Naive B cell (primary cell): Measurements from ENCODE around the gene GART. TPM values are rescaled to one million over a fixed set of nuclear protein-coding genes. Genes with fewer than 3 reads are reported as not detected.
"Not testable (repeated sequence)": the region's sequence is repeated elsewhere in the genome, so short reads cannot be mapped to it uniquely, and the experiment has no call there.

Experiments
- ATAC-seq, 2 donors: fragments of 150-1000 bp; cut with Tn5 transposase; 2 replicates each; pipeline ENCODE4 v1.10.0; 2021; ENCODE audit warnings: low read depth in 2 of 2, mild to moderate bottlenecking in 2 of 2, moderate library complexity in 2 of 2
- DNase-seq: peaks from one replicate; pipeline ENCODE4 v3.0.0; 2022
- H3K27ac Mint-ChIP-seq, 6 donors: one replicate each; pipeline ENCODE4 v1.8.0; 2020 to 2022; ENCODE audit warnings: mild to moderate bottlenecking in 6 of 6, mixed read lengths in 6 of 6, moderate library complexity in 5 of 6, inconsistent platforms in 2 of 6
- H3K27me3 Mint-ChIP-seq, 3 donors: one replicate each; pipeline ENCODE4 v1.8.0; 2021 to 2022; ENCODE audit warnings: mixed read lengths in 3 of 3, mild to moderate bottlenecking in 1 of 3
- H3K36me3 Mint-ChIP-seq, 2 donors: one replicate each; pipeline ENCODE4 v1.8.0; 2020 to 2022; ENCODE audit warnings: mixed read lengths in 2 of 2, inconsistent platforms in 1 of 2, mild to moderate bottlenecking in 1 of 2
- H3K4me1 Mint-ChIP-seq, 3 donors: one replicate each; pipeline ENCODE4 v1.8.0; 2020 to 2022; ENCODE audit warnings: mixed read lengths in 3 of 3, inconsistent platforms in 1 of 3, mild to moderate bottlenecking in 1 of 3, moderate library complexity in 1 of 3
- H3K4me3 Mint-ChIP-seq, 8 donors: one replicate each; pipeline ENCODE4 v1.8.0; 2020 to 2022; ENCODE audit warnings: mild to moderate bottlenecking in 8 of 8, mixed read lengths in 8 of 8, moderate library complexity in 8 of 8, inconsistent platforms in 2 of 8
- H3K9me3 Mint-ChIP-seq, 7 donors: one replicate each; pipeline ENCODE4 v1.8.0; 2020 to 2022; ENCODE audit warnings: mixed read lengths in 7 of 7, mild to moderate bottlenecking in 5 of 7, inconsistent platforms in 2 of 7, moderate library complexity in 1 of 7
- polyA plus RNA-seq, 6 donors: library from polyadenylated mRNA; unstranded; fragments of 300-500 nt; fragmentation: Illumina TruSeq; gene quantifications; one replicate each; pipeline ENCODE4 v1.2.3, GENCODE V29; 2021; ENCODE audit warnings: low read depth in 6 of 6

The GART gene
- polyA plus RNA-seq, 6 donors from 2014 or later: 24.8 to 38.4 (median 32.2) TPM

DNA sequence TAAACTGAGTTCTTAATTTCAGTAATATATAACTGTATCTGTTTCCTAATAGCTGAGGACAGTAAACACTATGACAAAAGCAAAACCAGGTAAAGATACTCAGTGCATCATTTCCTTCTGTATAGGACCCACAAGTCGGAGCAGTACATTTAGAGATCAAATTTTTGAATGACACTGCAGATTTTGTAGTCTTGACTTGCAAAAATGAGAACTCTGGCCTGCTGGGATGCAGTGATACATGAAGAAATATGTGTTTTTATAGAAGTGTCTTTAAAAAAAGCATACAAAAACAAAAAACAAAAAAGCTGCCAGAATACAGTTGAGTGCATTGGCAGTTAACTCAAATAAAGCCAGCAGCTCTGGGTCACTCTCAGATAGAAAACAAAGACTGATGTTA lies 19.0 kb downstream of the GART start:
- ATAC-seq: no peak
- DNase-seq: no peak
- Mint-ChIP-seq H3K27ac (peak overlapping the region in 1 of 6 donors; percentile 67), H3K27me3 (no peaks in the 10 kb centered on the region), H3K9me3 (no peaks in the 10 kb centered on the region), H3K4me1 (peaks cover 0 to 4% (median 3%) of the 10 kb centered on the region in 3 donors), H3K36me3 (peaks cover 16 to 27% of the 10 kb centered on the region in 2 donors), H3K4me3 (no peak overlapping the region)

- no peak overlapping the region for H3K27ac Mint-ChIP-seq
- no peak for ATAC-seq
Measured at GRCh38 chr21:33522297-33522952, 19.5 kb downstream of the GART start.

GRCh38 chr21:33518899-33519298 lies 23.0 kb downstream of the GART start:
- ATAC-seq (no peak), DNase-seq (no peak)
- Mint-ChIP-seq H3K27me3 (no peaks in the 10 kb centered on the region), H3K4me3 (peak overlapping the region in 1 of 8 donors; percentile 60), H3K4me1 (peaks cover 0 to 9% (median 0%) of the 10 kb centered on the region in 3 donors), H3K27ac (no peak overlapping the region), H3K36me3 (peaks cover 28 to 43% of the 10 kb centered on the region in 2 donors), H3K9me3 (no peaks in the 10 kb centered on the region)

More at GRCh38 chr21:33522297-33522952, 19.5 kb downstream of the GART start:
- Mint-ChIP-seq H3K36me3 (peaks cover 16 to 27% of the 10 kb centered on the region in 2 donors), H3K27me3 (no peaks in the 10 kb centered on the region), H3K4me1 (peaks cover 0 to 4% (median 3%) of the 10 kb centered on the region in 3 donors), H3K4me3 (no peak overlapping the region), H3K9me3 (no peaks in the 10 kb centered on the region)
- DNase-seq: no peak

DNA sequence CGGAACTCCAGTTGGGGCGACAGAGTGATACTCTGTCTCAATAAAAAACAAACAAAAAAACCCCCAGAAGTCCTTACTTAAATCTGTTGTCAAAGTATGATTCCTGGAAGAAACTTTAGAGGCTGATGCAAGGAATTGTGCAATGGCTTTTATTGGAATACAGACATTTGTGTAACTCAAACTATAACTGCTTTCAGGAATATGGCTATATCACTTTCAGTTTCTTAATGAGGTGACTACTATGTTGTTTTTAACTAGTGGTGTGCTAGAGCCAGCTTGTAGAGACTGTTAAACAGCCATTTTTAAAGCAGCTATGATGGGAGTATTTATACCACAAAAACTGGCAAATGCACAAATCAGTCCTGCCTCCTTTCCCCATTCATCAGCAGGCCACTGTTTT lies 27.7 kb downstream of the GART start:
- Mint-ChIP-seq H3K36me3 (peaks cover 32 to 46% of the 10 kb centered on the region in 2 donors), H3K4me3 (no peak overlapping the region), H3K4me1 (peaks cover 0 to 9% (median 0%) of the 10 kb centered on the region in 3 donors), H3K9me3 (no peaks in the 10 kb centered on the region), H3K27me3 (no peaks in the 10 kb centered on the region), H3K27ac (no peak overlapping the region)
- ATAC-seq (no peak), DNase-seq (no peak)

- Mint-ChIP-seq H3K4me1 (peaks cover 0 to 9% (median 0%) of the 10 kb centered on the region in 3 donors), H3K36me3 (peaks cover 26 to 40% of the 10 kb centered on the region in 2 donors), H3K4me3 (no peak overlapping the region), H3K9me3 (no peaks in the 10 kb centered on the region), H3K27me3 (no peaks in the 10 kb centered on the region), H3K27ac (no peak overlapping the region)
- ATAC-seq (no peak), DNase-seq (no peak)
Measured at GRCh38 chr21:33512481-33512880, 29.4 kb downstream of the GART start.

- H3K4me1 Mint-ChIP-seq: peaks cover 0 to 9% (median 0%) of the 10 kb centered on the region in 3 donors
- H3K36me3 Mint-ChIP-seq: peaks cover 26 to 41% of the 10 kb centered on the region in 2 donors
- H3K9me3 Mint-ChIP-seq: peaks cover 0 to 5% (median 3%) of the 10 kb centered on the region in 7 donors
- no peak overlapping the region for H3K4me3 Mint-ChIP-seq
- ATAC-seq (no peak), DNase-seq (no peak)
- no peak overlapping the region for H3K27ac Mint-ChIP-seq
- no peaks in the 10 kb centered on the region for H3K27me3 Mint-ChIP-seq
Measured at GRCh38 chr21:33511639-33512038, 30.3 kb downstream of the GART start.

GRCh38 chr21:33510826-33511225 lies 31.1 kb downstream of the GART start:
- no peaks in the 10 kb centered on the region for H3K27me3 Mint-ChIP-seq
- peaks cover 25 to 33% of the 10 kb centered on the region in 2 donors for H3K36me3 Mint-ChIP-seq
- no peak for DNase-seq
- H3K4me1 Mint-ChIP-seq: peaks cover 0 to 5% (median 0%) of the 10 kb centered on the region in 3 donors
- no peak overlapping the region for H3K4me3 Mint-ChIP-seq
- ATAC-seq: no peak
- peak overlapping the region in 1 of 6 donors; percentile 73 for H3K27ac Mint-ChIP-seq
- H3K9me3 Mint-ChIP-seq: peaks cover 0 to 7% (median 3%) of the 10 kb centered on the region in 7 donors

DNA sequence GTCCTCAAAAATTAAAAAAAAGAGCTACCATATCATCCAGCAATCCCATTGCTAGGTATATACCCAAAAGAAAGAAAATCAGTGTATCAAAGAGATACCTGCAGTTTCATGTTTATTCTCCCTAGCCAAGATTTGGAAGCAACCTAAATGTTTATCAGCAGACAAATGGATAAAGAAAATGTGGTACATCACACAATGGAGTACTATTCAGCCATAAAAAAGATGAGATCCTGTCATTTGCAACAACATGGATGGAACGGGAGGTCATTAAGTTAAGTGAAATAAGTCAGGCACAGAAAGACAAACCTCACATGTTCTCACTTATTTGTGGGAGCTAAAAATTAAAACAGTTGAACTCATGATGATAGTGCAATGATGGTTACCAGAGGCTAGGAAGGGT lies 34.9 kb downstream of the GART start:
- peaks cover 18 to 32% of the 10 kb centered on the region in 2 donors for H3K36me3 Mint-ChIP-seq
- H3K4me3 Mint-ChIP-seq, ATAC-seq, H3K9me3 Mint-ChIP-seq, H3K27me3 Mint-ChIP-seq, H3K4me1 Mint-ChIP-seq, DNase-seq: not testable (repeated sequence)
- H3K27ac Mint-ChIP-seq: peak overlapping the region in 1 of 6 donors; percentile 47

DNA sequence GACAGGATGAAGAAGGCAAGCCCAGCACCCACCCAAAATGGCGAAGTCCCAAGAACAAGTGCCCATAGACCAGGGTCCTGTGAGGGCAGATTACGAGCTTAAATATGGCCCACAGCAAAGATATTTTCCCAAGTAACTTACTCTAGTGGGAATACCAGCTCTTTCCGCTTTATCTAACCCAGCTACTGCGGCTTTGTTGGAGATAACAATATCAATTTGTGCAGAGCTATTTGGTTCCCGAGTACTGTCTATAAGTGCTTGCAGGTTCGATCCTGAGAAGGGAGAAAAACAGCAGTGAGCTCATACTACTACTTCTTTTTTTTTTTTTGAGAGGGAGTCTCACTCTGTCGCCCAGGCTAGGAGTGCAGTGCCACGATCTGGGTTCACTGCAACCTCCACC lies 36.1 kb downstream of the GART start:
- ATAC-seq (no peak), DNase-seq (no peak)
- peaks cover 14 to 31% of the 10 kb centered on the region in 2 donors for H3K36me3 Mint-ChIP-seq
- no peak overlapping the region for H3K4me3 Mint-ChIP-seq
- no peaks in the 10 kb centered on the region for H3K4me1 Mint-ChIP-seq
- H3K27me3 Mint-ChIP-seq: no peaks in the 10 kb centered on the region
- H3K9me3 Mint-ChIP-seq: peaks cover 0 to 7% (median 3%) of the 10 kb centered on the region in 7 donors
- H3K27ac Mint-ChIP-seq: no peak overlapping the region

DNA sequence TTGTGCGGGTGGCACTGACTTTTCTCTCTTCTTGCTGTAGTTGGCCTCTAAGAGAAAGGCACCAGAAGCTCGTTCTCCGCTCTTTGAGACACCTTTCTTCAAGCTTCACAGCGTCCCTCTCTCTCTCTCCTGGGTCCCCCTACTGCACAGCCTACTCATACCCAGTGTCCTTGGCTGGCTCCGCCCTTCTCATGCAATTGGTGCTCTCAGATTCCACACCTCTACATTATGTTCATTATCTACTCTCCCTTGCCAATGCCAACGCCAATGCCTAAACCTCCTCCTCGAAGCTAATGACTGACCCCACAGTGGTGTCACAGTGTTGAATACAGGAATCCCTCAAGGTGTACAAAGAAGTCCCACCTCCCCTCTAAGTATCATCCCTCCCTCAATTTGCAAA lies 45.6 kb downstream of the GART start:
- ATAC-seq (no peak), DNase-seq (no peak)
- Mint-ChIP-seq H3K4me1 (peaks cover 5 to 8% (median 7%) of the 10 kb centered on the region in 3 donors), H3K27me3 (peaks cover 0 to 8% (median 0%) of the 10 kb centered on the region in 3 donors), H3K36me3 (no peaks in the 10 kb centered on the region), H3K9me3 (no peaks in the 10 kb centered on the region), H3K4me3 (no peak overlapping the region), H3K27ac (no peak overlapping the region)

GRCh38 chr21:33495743-33496142 lies 46.2 kb downstream of the GART start:
- ATAC-seq: no peak
- peak overlapping the region in 1 of 6 donors; percentile 67 for H3K27ac Mint-ChIP-seq
- peaks cover 9 to 12% (median 11%) of the 10 kb centered on the region in 3 donors for H3K4me1 Mint-ChIP-seq
- H3K27me3 Mint-ChIP-seq: peaks cover 0 to 8% (median 0%) of the 10 kb centered on the region in 3 donors
- H3K36me3 Mint-ChIP-seq: no peaks in the 10 kb centered on the region
- no peak for DNase-seq
- no peaks in the 10 kb centered on the region for H3K9me3 Mint-ChIP-seq
- no peak overlapping the region for H3K4me3 Mint-ChIP-seq

- ATAC-seq (no peak), DNase-seq (no peak)
- Mint-ChIP-seq H3K4me1 (peaks cover 10 to 13% (median 12%) of the 10 kb centered on the region in 3 donors), H3K27ac (no peak overlapping the region), H3K27me3 (peaks cover 0 to 8% (median 0%) of the 10 kb centered on the region in 3 donors), H3K36me3 (no peaks in the 10 kb centered on the region), H3K9me3 (no peaks in the 10 kb centered on the region), H3K4me3 (peak overlapping the region in 2 of 8 donors; percentile 61 to 75)
Measured at GRCh38 chr21:33493756-33494155, 48.2 kb downstream of the GART start.

GRCh38 chr21:33492571-33492970 lies 49.3 kb downstream of the GART start:
- DNase-seq (no peak), ATAC-seq (no peak)
- Mint-ChIP-seq H3K4me3 (peak overlapping the region in 5 of 8 donors; percentile 45 to 97 (median 92)), H3K4me1 (peaks cover 10 to 13% (median 12%) of the 10 kb centered on the region in 3 donors), H3K9me3 (no peaks in the 10 kb centered on the region), H3K27me3 (peaks cover 0 to 8% (median 0%) of the 10 kb centered on the region in 3 donors), H3K36me3 (no peaks in the 10 kb centered on the region), H3K27ac (peak overlapping the region in 2 of 6 donors; percentile 65 to 77)
